GM12891 (cell line): Measurements from ENCODE around the gene MRPL1.

Experiments
- PAX5 ChIP-seq: IDR thresholded peaks from 2 replicates; pipeline ENCODE4 v1.6.1; 2011; ENCODE audit warnings: low read length, moderate library complexity, mild to moderate bottlenecking; ENCODE audit not compliant: insufficient read depth, severe bottlenecking
- POLR2A ChIP-seq: IDR thresholded peaks from 2 replicates; pipeline ENCODE4 v1.6.1; 2011; ENCODE audit warnings: low read depth, low read length, control low read depth
- POLR2AphosphoS5 ChIP-seq: IDR thresholded peaks from 2 replicates; pipeline ENCODE4 v1.6.1; 2011; ENCODE audit warnings: low read depth, low read length, control low read depth
- POU2F2 ChIP-seq: IDR thresholded peaks from 2 replicates; pipeline ENCODE4 v1.6.1; 2011; ENCODE audit warnings: low read depth, mild to moderate bottlenecking, control low read depth, low read length, moderate library complexity
- SPI1 ChIP-seq: IDR thresholded peaks from 2 replicates; pipeline ENCODE4 v1.6.1; 2011; ENCODE audit warnings: low read depth, low read length, control low read depth
- TAF1 ChIP-seq: IDR thresholded peaks from 2 replicates; pipeline ENCODE4 v1.6.1; 2011; ENCODE audit warnings: low read depth, low read length, control low read depth

- no peak for TF ChIP-seq SPI1
- no peak for TF ChIP-seq POLR2A
- no peak for TF ChIP-seq POLR2AphosphoS5
- TF ChIP-seq TAF1, result no peak
- TF ChIP-seq POU2F2, result no peak
- no peak for TF ChIP-seq PAX5
Measured at GRCh38 chr4:77845400-77845799, 17.2 kb upstream of the MRPL1 start.
